HG02763 (cell line): ENCODE results near the gene CTAG1A.
"Not testable (repeated sequence)": the region's sequence is repeated elsewhere in the genome, so short reads cannot be mapped to it uniquely, and the experiment has no call there.

ENCODE experiments used
- ATAC-seq: cut with Tn5 transposase; IDR thresholded peaks from one replicate; pipeline ENCODE4 v1.9.1; 2021; ENCODE audit warnings: mild to moderate bottlenecking, moderate library complexity; ENCODE audit not compliant: unreplicated experiment

CTAG1A gene

DNA sequence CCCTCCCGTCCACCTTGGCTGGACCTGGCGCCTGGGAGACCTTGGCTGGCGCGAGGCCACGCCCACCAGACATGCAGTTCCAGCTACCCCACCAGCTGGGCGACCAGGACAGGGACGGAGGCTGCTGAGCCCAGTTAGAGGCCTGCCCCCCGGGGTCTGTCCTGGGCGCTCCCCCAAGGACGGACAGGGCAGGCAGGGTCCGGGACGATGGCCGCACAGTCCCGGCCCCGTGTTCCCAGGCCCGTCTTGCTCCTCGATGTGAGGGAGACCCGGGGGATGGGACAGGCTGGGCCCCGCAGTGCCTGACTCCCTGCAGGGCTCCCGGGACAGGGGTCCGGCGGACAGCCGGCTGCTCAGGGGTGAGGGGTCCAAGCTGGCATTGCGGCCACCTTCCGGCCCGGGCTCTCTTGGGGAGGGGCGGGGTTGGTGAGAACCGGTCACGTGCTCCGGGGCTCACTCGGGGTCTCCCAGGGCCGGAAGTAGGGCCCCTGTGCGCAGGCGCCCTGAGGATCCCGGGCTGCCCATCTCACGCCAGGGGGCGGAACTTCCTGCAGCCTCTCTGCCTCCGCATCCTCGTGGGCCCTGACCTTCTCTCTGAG is at the start of gene CTAG1A:
Gene CTAG1A, plus strand, starts transcription at position 549 of the 599 bp plus-strand sequence. CDS start 74 bp downstream, outside the sequence.
- not testable (repeated sequence) for ATAC-seq

DNA sequence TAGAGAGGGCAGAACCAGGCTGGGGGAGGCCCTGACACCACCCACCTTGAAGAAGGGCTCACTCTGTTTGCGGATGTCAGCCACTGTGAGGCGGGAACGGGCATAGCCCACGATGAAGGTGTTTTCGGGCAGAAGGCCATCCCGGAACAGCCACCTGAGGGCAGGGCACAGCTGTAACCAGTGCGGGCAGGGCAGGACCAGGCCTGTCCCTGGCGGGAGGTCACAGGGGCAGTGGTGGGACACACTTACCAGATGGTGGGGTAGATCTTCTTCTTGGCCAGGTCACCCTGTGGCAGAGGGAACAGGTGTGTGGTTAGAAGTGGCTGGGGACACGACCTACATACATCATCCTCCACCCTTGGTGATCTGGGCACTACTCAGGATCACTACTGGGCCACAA is 49.0 kb upstream of the CTAG1A start:
- no peak for ATAC-seq

DNA sequence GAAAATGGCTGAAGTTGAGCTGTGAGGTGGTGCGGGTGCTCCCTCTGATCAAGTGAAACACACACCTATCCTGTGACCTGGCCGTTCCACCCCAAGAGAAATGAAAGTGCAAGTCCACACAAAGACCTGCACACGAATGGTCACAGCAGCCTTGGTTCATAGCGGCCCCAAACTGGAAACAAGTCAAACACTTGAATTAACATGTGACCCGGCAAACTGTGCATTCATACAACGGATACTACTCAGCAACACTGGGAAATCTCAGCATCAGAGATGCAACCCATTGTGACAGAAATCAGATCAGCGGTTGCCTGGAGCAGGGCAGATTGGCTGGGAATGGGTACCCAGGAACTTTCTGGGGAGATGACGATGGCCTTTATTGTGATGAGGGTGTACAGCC is 45.9 kb upstream of the CTAG1A start:
- ATAC-seq, result no peak

DNA sequence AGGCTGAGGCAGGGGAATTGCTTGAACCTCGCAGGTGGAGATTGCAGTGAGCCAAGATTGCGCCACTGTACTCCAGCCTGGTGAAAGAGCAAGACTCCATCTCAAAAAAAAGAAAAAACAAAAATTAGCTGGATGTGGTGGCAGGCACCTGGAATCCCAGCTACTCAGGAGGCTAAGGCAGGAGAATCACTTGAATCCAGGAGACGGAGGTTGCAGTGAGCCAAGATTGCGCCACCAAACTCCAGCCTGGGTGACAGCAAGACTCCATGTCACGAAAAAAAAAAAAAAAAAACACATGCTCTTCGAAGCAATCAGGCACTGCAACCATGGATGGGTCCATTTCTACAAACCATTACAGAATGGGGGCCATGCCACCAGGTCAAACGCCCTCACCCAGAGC is 44.6 kb upstream of the CTAG1A start:
- not testable (repeated sequence) for ATAC-seq

DNA sequence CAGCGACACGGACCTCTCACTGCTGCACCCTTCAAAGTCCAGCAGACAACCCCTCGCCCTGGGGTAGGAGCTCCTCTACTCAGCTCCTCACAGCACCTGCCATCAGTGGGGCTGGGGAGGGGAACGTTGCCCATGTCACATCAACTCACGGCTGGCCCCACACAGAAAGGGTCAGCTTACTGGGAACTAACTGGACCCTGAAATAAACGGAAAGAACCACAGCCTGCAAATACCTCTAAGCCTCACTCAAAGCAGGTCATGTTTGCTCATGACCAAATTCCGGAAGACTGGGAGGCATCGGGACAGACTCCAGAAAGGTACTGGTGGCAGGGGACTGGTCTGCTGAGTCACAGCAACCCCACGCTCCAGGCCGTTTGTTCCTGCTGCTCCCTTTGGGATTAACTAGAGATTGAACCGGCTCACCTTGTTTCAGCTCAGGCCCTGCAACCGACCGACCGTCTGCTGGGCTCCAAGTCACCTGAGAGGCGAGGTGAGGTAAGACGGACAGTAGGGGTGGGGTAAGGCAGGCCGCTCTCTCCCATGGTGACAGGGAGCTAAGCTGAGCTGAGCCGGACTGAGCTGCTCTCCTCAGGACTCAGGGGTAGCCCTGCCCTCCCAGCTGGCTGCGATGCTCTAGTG is 43.9 kb upstream of the CTAG1A start:
- no peak for ATAC-seq

DNA sequence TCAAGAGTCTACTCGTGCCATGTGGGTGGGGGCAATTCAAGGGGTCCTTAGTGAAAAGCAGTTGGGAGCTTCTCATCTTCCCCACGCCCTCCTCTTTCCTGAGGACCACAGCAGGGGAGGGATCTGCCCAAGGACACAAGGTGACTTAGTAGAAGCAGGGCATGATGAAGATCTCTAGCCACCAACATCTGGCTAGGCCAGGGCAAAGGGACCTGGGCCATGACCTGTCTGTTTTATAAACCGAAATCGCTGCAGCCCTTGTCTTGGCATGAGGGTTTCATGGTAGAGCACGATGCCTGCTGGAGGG is 43.4 kb upstream of the CTAG1A start:
- no peak for ATAC-seq

DNA sequence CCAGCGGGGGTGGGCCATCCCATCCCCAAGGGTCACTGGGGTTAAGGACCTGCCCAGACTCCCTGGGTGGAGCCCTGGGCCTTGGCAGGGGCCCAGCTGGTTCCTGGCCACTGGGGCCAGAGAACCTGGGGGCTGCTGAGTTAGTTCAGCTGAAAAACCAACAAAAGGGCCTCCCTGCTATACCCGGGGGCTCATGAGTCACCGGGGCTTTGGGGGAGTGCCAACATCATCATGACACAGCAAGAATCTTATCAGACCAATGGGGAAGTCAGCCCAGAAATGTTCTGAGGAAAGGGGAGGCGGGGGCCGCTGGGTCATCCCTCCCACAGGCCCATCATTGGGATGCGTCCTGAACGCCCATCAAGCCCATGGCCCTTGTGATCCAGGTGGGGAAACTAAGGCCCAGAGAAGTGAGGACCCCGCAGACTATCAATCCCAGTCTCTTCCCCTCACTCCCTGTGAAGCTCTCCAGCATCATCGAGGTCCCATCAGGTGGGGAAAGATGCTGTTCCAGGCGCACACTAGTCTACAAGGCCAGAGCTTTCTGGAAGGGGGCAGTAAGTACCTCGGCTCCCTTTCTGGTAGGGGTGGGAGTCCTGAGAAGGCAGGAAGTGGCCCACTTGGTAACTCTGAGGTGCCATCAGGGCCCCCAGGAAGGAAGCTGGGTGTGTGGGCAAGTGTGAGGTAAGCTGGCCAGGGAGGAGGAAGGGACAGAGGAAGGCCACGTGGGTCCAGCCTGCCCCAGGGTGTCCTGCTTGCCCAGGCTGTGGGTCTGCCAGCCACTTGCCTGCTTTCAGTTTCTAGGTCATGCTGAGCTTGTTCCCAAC is 42.8 kb upstream of the CTAG1A start:
- ATAC-seq, result no peak

DNA sequence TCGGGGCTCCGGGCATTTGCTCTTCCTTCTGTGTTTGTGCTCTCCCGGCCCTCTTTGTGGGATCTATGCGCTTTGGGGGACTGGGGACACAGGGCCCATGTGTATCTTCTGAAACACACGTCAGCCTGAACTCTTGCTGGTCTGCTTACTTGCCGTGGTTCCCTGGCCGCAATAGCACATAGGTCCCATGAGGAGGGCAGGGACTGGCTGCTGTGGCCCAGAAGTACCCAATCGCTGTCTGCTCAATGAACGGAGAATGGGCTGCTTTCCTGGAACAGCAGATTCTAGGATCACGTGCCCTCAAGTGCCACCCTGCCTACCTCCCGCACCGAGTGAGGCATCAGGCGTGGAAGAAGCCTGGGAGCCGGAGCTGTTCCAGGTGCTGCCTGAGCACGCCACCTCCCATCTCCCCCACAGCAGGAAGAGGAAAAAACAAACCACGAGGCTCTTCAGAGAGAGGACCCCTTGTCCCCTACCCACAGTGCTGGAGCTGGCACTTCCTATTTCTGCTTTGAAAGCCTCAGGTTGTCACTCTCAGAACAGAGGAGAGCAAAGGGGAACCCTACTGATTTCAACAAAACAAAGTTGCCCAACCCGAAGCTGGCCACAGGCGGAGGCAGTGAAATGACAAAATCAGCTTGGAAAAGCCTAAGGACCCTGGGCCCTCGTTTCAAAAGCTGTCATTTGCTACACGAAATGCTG is 42.1 kb upstream of the CTAG1A start:
- no peak for ATAC-seq

DNA sequence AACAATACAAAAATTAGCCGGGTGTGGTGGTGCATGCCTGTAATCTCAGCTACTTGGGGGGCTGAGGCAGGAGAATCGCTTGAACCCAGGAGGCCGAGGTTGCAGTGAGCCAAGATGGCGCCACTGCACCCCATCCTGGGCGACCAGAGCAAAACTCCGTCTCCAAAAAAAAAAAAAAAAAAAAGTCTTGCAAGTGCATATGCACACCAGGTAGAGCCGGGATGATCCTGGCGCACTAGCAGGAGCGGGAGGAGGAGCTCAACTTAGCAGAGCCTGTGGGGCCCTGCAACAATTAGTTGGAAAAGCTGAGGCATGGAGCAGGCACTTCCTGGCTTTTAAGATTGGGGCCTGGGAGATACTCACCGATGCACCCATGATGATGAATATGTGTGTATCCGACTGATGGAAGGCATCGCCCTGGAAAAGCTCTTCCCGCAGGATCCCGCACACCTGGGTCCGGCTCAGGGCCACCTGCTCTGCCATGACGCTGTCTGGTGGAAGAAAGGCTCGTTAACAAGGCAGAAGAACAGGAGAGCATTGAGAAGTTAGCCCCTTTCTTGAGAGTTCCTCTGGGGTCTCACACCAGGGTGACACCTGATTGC is 39.2 kb upstream of the CTAG1A start:
- no peak for ATAC-seq

DNA sequence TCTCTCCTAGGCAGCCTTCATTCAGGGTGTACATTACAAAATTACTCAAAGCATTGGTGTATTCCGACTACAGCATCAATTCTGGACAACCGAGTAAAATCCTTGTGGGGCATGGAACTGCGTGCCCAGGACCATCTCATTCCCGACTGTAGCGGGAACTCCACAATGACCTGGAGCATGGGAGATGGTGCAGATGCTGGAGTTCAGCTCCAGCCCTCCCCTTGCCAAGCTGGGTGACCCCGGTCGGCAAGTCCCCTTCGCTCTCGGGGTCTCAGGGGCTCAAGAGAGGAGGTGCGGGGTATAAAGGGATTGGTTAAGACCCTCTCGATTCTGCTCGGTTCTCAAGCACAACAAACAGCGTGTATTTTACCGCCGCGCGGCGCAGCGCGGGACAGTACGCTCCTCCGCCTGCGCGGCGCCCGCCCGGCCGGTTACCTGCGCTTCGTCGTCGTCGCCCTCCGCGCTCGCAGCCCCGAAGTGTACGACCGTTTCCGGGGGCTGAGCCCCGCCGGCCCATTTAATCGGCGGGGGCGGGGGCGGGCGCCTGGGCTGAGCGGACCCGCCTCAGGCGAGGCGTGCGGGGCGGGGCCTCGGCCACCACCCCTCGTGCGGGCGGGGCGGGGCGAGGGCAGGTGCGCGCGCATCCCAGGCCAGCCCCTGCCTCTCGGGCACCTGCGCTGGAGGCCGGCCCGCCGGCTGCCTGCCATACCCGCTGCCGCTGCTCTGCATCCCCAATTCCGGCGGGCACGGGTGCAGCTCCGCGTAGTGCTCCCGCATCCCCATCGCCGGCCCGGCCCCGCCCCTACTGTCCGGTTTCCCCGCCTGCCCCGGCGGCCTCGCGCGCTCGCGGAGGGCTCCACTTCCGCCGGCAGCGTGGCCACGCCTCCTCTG is 38.3 kb upstream of the CTAG1A start, which contains the start of gene G6PD:
Gene G6PD, minus strand, starts transcription at position 493 of the 891 bp plus-strand sequence. CDS start 691 bp downstream, outside the sequence.
- peak; percentile 52 for ATAC-seq

DNA sequence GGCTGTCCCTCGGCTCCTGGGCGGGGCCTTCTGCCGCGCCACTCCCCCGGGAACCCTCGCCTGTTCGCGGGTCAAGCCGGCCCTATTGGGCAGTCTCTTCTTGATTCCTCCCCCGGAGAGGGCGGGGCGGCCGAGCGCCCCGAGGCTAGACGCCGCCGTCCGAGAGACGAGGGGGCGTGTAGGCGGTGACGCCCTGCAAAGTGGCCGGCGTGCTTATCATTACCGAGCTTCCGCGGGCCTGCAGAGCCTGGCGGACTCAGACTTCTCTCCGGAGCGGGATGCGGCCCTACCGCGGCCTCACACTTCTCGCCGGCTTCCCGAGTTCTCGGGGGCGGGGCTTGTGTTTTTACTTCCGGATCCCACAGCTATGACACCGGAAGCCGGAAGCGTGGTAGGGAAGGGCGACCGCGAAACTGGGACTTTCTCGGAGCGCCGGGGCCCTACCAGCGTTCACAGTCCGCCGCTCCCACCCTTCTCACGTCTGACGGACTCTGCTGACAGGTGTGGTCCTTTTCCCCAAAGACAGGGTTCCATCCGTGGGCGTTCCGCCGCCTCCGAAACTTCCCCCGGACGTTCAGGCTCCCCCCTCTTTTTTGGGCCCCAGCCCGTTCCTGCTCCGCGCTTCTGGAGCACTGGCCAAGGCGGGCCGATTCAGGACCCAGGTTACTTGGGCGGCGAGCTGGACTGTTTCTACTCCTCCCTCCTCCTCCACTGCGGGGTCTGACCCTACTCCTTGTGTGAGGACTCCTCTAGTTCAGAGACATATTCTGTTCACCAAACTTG is 37.5 kb upstream of the CTAG1A start, which contains the start of gene IKBKG:
Gene IKBKG, plus strand, starts transcription at position 376 of the 783 bp plus-strand sequence. CDS start 4,383 bp downstream, outside the sequence.
- peak; percentile 77 for ATAC-seq

DNA sequence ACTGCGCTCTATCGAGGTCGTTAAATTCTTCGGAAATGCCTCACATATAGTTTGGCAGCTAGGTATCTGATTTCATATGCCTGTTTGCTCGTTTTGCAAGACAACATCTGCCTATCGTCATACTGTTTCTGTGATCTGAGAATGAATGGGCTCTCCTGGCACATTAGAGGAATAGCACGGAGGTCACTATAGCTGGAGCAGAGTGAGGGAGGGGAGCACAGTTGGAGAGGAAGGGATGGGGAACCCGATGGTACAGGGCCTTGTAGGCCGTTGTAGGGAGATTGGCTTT is 37.0 kb upstream of the CTAG1A start:
- no peak for ATAC-seq

DNA sequence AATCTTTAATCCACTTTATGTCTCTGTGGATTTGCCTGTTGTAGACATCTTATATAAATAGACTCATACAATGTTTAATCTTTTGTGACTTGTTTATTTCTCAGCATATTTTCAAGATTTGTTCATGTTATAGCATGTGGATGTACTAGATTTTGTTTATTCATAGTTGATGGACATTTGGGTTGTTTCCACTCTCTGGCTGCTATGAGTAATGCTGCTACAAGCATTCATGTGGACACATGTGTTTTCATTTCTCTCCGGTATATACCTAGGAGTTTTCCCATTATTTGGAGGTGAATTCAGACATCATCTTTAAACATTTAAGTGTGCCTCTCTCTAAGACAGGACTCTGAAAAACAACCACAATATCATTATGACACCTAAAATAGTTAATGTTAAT is 35.2 kb upstream of the CTAG1A start:
- ATAC-seq, result no peak

DNA sequence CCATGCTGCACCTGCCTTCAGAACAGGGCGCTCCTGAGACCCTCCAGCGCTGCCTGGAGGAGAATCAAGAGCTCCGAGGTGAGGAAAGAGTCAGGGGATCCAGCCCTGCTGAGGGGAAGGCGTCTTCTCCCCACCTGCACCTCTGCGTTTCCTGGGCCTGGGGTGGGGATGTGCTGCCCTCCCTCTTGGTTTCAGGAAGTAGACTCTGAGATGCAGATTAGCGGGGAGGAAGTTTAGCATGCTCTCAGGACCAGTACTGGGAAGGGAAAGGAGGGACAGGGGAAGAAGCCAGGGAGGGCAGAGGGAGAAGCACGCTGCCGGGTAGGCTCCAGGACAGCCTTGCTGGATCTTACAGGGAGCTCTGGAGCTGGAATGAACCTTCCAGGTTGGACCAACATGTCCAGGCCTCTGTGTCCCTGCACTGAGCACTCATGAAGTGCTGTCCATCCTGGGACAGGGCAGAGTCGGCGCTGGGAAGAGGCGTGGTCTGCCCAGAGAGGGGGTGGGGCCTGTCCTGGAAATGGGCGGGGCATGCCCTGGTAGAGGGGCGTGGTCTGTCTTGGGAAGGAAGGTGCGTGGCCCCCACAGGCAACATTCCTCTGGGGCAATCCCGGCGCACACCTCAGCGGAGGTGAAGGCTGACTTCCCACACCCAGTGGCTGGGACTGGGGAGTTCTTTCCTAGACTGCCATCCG is 32.7 kb upstream of the CTAG1A start:
- not testable (repeated sequence) for ATAC-seq

DNA sequence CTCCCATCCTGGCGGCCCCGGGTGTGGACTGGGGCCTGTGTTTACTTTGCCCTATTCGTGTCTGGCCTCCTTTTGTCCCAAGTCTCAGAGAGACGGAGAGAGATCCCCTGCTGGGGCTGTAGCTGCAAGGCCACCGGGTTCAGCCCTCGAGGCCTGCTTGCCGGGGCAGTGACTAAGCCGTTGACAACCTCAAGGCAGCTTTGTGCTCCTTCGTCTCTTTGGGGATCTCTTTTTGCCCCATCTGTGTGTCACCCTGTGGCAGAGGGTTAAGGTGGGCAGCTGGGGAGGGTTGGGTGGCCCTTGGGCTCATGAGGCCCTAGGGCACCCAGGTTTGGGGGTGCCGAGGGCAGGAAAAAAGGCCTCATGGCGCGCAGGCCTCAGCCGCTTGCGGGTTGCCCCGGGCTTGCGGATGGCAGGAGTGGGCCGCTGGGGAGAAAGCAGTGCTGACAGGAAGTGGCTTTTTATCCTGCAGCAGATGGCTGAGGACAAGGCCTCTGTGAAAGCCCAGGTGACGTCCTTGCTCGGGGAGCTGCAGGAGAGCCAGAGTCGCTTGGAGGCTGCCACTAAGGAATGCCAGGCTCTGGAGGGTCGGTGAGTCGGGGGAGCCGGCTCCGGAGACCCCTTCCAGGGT is 26.8 kb upstream of the CTAG1A start:
- ATAC-seq, result not testable (repeated sequence)

DNA sequence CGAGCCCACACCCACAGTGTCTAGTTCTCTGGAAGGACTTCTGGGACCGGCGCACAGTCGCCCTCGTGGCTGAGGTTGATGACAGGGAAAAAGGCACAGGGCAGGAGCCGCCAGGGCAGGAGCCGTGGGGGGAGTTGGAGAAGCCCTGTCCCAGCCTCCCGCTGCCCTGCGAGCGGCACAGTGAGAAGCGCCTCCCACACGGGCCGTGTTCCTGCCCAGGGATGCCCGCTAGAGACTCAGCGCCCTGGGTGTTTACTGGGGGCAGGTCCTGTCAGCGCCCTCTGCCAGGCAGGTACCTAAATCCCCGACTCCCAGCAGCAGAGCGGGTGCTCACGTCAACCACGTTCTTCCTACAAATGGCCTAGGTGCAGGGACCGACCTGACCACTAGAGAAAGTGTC is 26.0 kb upstream of the CTAG1A start:
- ATAC-seq, result not testable (repeated sequence)

DNA sequence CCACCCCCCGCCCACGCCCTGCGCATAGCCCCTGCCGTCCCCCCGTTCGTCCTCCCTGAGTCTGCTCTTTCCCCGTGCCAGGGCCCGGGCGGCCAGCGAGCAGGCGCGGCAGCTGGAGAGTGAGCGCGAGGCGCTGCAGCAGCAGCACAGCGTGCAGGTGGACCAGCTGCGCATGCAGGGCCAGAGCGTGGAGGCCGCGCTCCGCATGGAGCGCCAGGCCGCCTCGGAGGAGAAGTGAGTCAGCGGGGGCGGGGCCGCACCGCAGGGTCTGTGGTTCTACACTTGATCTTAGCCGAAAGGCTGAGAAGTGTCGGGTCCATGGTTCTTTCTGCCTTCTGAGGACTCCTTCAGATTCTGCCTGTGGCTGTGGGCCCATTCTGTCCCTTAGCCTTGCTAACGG is 24.6 kb upstream of the CTAG1A start:
- not testable (repeated sequence) for ATAC-seq

DNA sequence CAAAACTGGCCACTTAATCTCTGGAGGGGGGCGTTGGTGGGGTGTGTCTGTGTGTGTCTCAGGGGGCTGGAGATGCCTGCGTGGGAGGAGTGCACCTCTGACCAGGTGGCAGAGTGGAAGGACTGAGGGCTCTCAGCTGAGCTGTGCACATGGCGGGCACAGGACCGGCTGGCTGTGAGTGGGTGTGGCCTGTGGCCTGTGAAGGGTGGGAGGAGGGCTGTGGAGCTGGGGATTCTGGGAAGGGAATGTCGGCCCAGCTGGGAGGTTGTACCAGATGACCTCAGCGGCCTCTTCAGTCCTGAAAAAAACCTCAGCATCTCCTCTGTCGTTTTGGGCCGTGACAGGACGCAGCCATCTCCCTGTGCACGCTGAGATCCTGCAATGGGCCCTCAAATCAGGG is 22.6 kb upstream of the CTAG1A start:
- ATAC-seq, result not testable (repeated sequence)
